ENCODE measurements around the gene MBNL2.

GRCh38 chr13:97179501-97179900 lies 42.6 kb upstream of the MBNL2 start:
- TF ChIP-seq CTCF (IDR thresholded peaks at IDR 0.05) (no peak), POLR2A (IDR thresholded peaks at IDR 0.05) (no peak)

Measured in breast epithelium (tissue), 3 donors.